ENCODE measurements around the gene NTM.
A peak's percentile ranks its signal among the peaks of the same experiment; 100 is the strongest.

Gene NTM

DNA sequence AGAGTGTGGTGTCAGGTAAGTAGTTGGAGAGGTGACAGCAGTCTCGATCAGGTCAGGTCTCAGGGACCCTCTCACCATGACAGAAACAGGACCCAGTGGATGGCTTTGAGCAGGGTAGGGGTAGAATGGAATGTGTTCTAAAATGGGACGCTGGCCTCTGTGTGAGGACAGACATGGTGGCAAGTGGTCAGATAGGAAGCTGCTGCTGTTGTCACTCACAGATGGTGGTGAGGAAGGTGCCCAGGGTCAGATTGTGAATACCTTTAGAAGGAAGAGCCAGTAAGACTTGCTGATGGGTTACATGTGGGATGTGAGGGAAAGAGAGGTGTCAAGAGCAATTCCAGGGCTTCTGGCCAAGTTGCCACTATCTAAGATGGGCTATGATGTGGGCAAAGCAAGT, 596.3 kb downstream of the NTM start:
- DNase-seq (ENCODE audit: low read depth): no peak
- no peak overlapping the region for H3K4me3 ChIP-seq (ENCODE audit: low read length)
- TF ChIP-seq, protein P1, sequence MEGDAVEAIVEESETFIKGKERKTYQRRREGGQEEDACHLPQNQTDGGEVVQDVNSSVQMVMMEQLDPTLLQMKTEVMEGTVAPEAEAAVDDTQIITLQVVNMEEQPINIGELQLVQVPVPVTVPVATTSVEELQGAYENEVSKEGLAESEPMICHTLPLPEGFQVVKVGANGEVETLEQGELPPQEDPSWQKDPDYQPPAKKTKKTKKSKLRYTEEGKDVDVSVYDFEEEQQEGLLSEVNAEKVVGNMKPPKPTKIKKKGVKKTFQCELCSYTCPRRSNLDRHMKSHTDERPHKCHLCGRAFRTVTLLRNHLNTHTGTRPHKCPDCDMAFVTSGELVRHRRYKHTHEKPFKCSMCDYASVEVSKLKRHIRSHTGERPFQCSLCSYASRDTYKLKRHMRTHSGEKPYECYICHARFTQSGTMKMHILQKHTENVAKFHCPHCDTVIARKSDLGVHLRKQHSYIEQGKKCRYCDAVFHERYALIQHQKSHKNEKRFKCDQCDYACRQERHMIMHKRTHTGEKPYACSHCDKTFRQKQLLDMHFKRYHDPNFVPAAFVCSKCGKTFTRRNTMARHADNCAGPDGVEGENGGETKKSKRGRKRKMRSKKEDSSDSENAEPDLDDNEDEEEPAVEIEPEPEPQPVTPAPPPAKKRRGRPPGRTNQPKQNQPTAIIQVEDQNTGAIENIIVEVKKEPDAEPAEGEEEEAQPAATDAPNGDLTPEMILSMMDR (conservative IDR thresholded peaks at IDR 0.05; ENCODE audit: low read depth, low read length): no peak

DNA sequence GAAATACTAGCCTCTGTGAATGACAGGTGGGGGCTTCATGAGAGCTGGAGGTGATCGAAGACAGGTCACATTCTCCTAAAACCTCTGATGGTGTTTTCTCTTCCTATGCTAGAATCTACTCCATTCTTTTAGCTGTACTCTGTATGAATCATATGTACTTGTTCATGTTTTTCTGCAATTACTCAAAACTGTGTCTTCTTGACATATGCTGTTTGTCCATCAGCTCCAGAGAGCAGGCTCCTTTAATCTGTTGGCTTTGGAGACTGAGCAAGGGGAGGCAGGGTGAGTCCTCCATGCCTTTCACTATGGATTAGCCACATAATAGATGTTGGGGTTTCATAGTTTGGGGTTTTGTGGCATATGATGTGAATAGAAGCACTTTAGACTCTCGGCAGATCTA, 598.8 kb downstream of the NTM start:
- no peak for DNase-seq (ENCODE audit: low read depth)
- TF ChIP-seq, protein P1 (conservative IDR thresholded peaks at IDR 0.05; ENCODE audit: low read depth, low read length): no peak
- H3K4me3 ChIP-seq (ENCODE audit: low read length): no peak overlapping the region

DNA sequence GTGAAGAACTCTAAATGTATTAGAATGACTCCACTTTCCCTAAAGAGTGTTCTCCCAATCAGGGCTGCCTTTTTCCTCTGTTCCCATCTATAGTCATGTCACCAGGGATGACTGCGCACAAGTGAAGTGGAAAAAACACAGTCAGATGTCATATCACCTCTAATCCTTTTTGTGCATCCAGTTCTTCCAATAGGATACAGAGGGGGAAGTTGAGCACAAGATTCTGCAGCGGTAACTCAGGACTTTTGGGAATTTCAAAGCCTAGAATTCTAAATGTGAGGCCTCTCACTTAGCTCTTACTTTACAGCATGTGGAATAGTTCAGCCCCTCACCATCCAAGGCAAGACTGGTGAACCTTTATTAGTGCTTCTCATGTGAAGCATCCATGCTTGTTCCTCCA, 602.6 kb downstream of the NTM start:
- DNase-seq (ENCODE audit: low read depth): no peak
- TF ChIP-seq, protein P1 (conservative IDR thresholded peaks at IDR 0.05; ENCODE audit: low read depth, low read length): no peak
- H3K4me3 ChIP-seq (ENCODE audit: low read length): no peak overlapping the region

DNA sequence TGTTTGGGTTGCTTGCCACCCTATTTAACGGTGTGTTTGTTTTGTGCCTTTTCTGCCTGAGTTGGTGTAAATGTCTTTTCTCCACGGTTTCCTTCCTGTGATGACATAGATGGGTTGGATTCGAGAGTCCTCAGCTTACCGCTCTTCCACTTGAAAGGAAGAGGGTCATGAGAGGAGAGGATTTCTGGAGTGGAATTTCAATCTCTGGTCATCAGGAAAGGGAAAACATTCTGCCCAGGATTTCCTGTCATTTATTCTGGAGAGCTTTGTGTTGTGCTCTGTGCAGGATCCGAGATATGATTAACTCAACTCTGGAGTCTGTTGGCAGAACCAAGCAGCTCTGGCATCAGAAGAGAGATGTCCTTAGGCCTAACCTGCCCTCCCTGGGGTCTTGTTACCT, 605.2 kb downstream of the NTM start:
- TF ChIP-seq, protein P1 (conservative IDR thresholded peaks at IDR 0.05; ENCODE audit: low read depth, low read length): no peak
- H3K4me3 ChIP-seq (ENCODE audit: low read length): no peak overlapping the region
- no peak for DNase-seq (ENCODE audit: low read depth)

DNA sequence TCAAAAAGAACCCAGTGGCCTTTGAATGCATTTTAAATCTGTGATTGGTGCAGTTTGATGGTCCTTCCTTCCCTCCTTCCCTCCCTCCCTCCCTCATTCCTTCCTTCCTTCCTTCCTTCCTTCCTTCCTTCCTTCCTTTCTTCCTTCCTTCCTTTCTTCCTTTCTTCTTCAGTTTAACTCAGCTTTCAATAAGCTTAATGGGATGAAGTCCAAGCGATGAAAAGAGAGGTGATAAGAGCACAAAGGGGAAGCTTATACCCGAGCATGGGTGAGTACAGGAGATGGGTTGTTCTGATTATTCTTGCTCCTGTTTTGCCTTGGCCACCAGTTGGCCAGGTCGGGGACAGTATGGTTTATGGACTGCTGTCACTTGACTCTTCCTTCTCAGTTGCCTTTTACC, 605.6 kb downstream of the NTM start:
- no peak for DNase-seq (ENCODE audit: low read depth)
- TF ChIP-seq, protein P1 (conservative IDR thresholded peaks at IDR 0.05; ENCODE audit: low read depth, low read length): no peak
- no peak overlapping the region for H3K4me3 ChIP-seq (ENCODE audit: low read length)

DNA sequence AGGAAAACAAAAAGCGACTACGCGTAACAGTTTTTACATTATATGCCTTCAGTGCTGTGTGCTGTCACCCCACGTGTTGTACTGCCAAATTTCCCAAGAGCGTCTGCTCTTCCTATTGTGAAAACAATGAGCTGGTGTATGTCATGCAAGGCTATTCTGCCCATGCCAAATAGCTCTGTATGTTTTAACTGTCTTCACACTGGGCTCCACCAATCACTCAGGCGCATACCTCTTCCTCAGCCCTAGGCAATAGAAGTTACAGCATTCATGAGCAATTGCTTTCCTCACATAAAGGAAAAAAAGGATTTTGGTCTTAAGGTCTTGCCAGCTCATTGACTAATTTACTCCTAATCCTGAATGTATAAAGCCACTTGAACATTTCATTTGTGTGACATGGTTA, 606.8 kb downstream of the NTM start:
- no peak overlapping the region for H3K4me3 ChIP-seq (ENCODE audit: low read length)
- TF ChIP-seq, protein P1 (conservative IDR thresholded peaks at IDR 0.05; ENCODE audit: low read depth, low read length): no peak
- peak; percentile 41 for DNase-seq (ENCODE audit: low read depth)

DNA sequence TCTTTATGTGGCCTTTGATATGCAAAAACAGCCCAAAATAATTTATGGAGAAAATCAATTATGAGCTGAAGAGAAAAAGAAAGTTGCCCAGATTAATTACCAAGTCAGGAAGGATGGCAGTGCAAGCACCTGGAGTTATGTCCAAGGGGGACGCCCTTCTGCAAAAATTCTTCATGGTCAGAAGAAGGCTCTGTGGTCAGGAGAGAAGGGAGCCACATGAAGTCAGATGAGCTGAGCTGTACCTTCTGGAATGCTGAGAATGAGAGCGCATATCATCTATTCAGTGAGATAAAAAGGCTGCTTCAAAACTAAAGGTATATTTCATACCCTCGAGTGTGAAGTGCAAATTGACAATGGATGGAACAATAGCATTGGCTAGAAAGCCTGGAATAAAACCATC, 607.4 kb downstream of the NTM start:
- H3K4me3 ChIP-seq (ENCODE audit: low read length): no peak overlapping the region
- DNase-seq (ENCODE audit: low read depth): no peak
- TF ChIP-seq, protein P1 (conservative IDR thresholded peaks at IDR 0.05; ENCODE audit: low read depth, low read length): no peak
